Measurements from ENCODE around the gene TBC1D12.

Gene TBC1D12

GRCh38 chr10:94425942-94426341 lies 23.6 kb downstream of the TBC1D12 start:
- TF ChIP-seq EZH2phosphoT487 (IDR thresholded peaks at IDR 0.05; ENCODE audit: low read depth) (no peak), CTCF (IDR thresholded peaks at IDR 0.05; ENCODE audit: low read depth, low read length) (no peak)
- H3K79me2 ChIP-seq (ENCODE audit: low read length) = peaks cover 57% of the 10 kb centered on the region
- no peak overlapping the region for H3K4me3 ChIP-seq (ENCODE audit: low read length)
- no peaks in the 10 kb centered on the region for H3K27me3 ChIP-seq (ENCODE audit: low read depth, low read length)
- peaks cover 8% of the 10 kb centered on the region; the same call in 1 of the 2 replicates for H4K20me1 ChIP-seq (ENCODE audit: insufficient read depth, low read length)
- no peak overlapping the region for H3K9ac ChIP-seq (ENCODE audit: low read length)
- no peaks in the 10 kb centered on the region for H3K36me3 ChIP-seq (replicated peaks; ENCODE audit: low read depth, low read length)
- no peak overlapping the region for H2AFZ ChIP-seq (ENCODE audit: low read depth, low read length)
- no peak overlapping the region for H3K27ac ChIP-seq (ENCODE audit: low read length)
- H3K9me3 ChIP-seq (ENCODE audit: insufficient read depth, low read length) = no peaks in the 10 kb centered on the region
- H3K4me1 ChIP-seq (ENCODE audit: low read length) = peaks cover 4% of the 10 kb centered on the region; the same call in 1 of the 2 replicates
- H3K4me2 ChIP-seq (ENCODE audit: low read length) = no peak overlapping the region

DNA sequence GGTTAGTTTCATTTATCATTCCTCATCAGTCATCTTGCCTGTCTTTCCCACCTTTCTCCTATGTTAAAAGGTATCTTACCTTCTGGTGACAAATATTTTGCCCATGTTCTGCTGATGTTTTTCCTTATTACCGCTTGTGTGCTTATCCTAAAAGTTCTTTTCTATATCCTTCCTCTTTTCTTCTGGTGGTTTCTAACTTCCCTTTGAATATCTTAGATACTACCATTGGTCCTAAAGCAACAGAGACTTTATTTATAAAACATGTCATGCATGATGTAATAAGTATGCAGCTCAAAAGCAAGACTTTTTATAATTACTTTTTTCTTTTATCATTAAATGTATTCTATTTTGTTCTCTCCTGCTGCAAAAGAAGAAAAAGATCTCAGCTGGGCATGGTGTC lies 24.8 kb downstream of the TBC1D12 start:
- TF ChIP-seq EZH2phosphoT487 (IDR thresholded peaks at IDR 0.05; ENCODE audit: low read depth) (no peak), CTCF (IDR thresholded peaks at IDR 0.05; ENCODE audit: low read depth, low read length) (no peak)
- 0 out of 2 replicates have a peak, but pooled peaks cover 3% of the 10 kb centered on the region for H4K20me1 ChIP-seq (ENCODE audit: insufficient read depth, low read length)
- H3K79me2 ChIP-seq (ENCODE audit: low read length) = peaks cover 49% of the 10 kb centered on the region
- H3K4me1 ChIP-seq (ENCODE audit: low read length) = no peaks in the 10 kb centered on the region
- no peaks in the 10 kb centered on the region for H3K9me3 ChIP-seq (ENCODE audit: insufficient read depth, low read length)
- no peak overlapping the region for H2AFZ ChIP-seq (ENCODE audit: low read depth, low read length)
- H3K9ac ChIP-seq (ENCODE audit: low read length) = no peak overlapping the region
- H3K4me2 ChIP-seq (ENCODE audit: low read length) = no peak overlapping the region
- no peaks in the 10 kb centered on the region for H3K27me3 ChIP-seq (ENCODE audit: low read depth, low read length)
- no peaks in the 10 kb centered on the region for H3K36me3 ChIP-seq (replicated peaks; ENCODE audit: low read depth, low read length)
- H3K4me3 ChIP-seq (ENCODE audit: low read length) = no peak overlapping the region
- no peak overlapping the region for H3K27ac ChIP-seq (ENCODE audit: low read length)

- no peak overlapping the region for H3K4me3 ChIP-seq (ENCODE audit: low read length)
- no peak overlapping the region for H2AFZ ChIP-seq (ENCODE audit: low read depth, low read length)
- no peaks in the 10 kb centered on the region for H3K36me3 ChIP-seq (replicated peaks; ENCODE audit: low read depth, low read length)
- no peak overlapping the region for H3K27ac ChIP-seq (ENCODE audit: low read length)
- no peak for TF ChIP-seq EZH2phosphoT487 (IDR thresholded peaks at IDR 0.05; ENCODE audit: low read depth)
- peaks cover 38% of the 10 kb centered on the region for H3K79me2 ChIP-seq (ENCODE audit: low read length)
- no peaks in the 10 kb centered on the region for H3K27me3 ChIP-seq (ENCODE audit: low read depth, low read length)
- 0 out of 2 replicates have a peak, but pooled peaks cover 3% of the 10 kb centered on the region for H4K20me1 ChIP-seq (ENCODE audit: insufficient read depth, low read length)
- H3K4me1 ChIP-seq (ENCODE audit: low read length) = no peaks in the 10 kb centered on the region
- no peaks in the 10 kb centered on the region for H3K9me3 ChIP-seq (ENCODE audit: insufficient read depth, low read length)
- H3K9ac ChIP-seq (ENCODE audit: low read length) = no peak overlapping the region
- no peak overlapping the region for H3K4me2 ChIP-seq (ENCODE audit: low read length)
These were observed 26.7 kb downstream of the TBC1D12 start for GRCh38 chr10:94428766-94429707.

DNA sequence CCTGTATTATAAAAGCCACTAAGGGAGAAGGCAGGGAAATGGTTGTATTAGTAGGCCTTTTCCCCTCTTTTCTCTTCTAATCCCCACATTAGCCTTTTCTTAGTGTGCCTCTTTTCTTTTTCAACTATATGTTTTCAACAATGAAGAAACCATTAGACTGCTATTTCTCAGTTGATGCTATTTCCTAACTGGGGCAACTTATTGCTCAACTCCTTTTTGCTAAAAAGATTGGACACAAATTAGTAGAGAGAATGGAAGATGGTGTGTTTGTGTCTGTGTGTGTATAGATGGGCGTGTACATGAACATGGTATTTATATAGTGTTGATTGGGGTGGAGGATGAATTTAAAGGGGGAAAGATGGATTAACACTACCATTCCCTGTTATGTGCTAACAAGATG lies 28.4 kb downstream of the TBC1D12 start:
- Histone ChIP-seq H3K27me3 (ENCODE audit: low read depth, low read length) (no peaks in the 10 kb centered on the region), H3K27ac (ENCODE audit: low read length) (no peak overlapping the region), H3K4me2 (ENCODE audit: low read length) (no peak overlapping the region), H3K4me3 (ENCODE audit: low read length) (no peak overlapping the region), H3K9ac (ENCODE audit: low read length) (no peak overlapping the region), H4K20me1 (ENCODE audit: insufficient read depth, low read length) (0 out of 2 replicates have a peak, but pooled peaks cover 3% of the 10 kb centered on the region), H3K4me1 (ENCODE audit: low read length) (no peaks in the 10 kb centered on the region), H3K79me2 (ENCODE audit: low read length) (peaks cover 29% of the 10 kb centered on the region), H3K36me3 (replicated peaks; ENCODE audit: low read depth, low read length) (no peaks in the 10 kb centered on the region), H2AFZ (ENCODE audit: low read depth, low read length) (no peak overlapping the region), H3K9me3 (ENCODE audit: insufficient read depth, low read length) (no peaks in the 10 kb centered on the region)
- TF ChIP-seq CTCF (IDR thresholded peaks at IDR 0.05; ENCODE audit: low read depth, low read length) (no peak), EZH2phosphoT487 (IDR thresholded peaks at IDR 0.05; ENCODE audit: low read depth) (no peak)
